ENCODE results near the gene SOX10.
"Not testable (repeated sequence)": the region's sequence is repeated elsewhere in the genome, so short reads cannot be mapped to it uniquely, and the experiment has no call there.

- TF ChIP-seq POLR2AphosphoS5 (IDR thresholded peaks at IDR 0.05; ENCODE audit: low read depth, low read length); TAF1 (IDR thresholded peaks at IDR 0.05; ENCODE audit: borderline replicate concordance, low read depth, low read length); POLR2A (IDR thresholded peaks at IDR 0.05; ENCODE audit: low read depth, low read length): not testable (repeated sequence)
Observed at GRCh38 chr22:37955825-37956397, 28.4 kb downstream of the SOX10 start.
